Fibroblast of skin of left quadriceps (primary cell): ENCODE results near the gene NADK.
"Not testable (repeated sequence)": the region's sequence is repeated elsewhere in the genome, so short reads cannot be mapped to it uniquely, and the experiment has no call there.

Experiments
- DNase-seq, 2 experiments: peaks; one replicate each; pipeline ENCODE4 v3.0.0-alpha.2; 2013; ENCODE audit warnings: low read depth in 2 of 2

NADK gene

DNA sequence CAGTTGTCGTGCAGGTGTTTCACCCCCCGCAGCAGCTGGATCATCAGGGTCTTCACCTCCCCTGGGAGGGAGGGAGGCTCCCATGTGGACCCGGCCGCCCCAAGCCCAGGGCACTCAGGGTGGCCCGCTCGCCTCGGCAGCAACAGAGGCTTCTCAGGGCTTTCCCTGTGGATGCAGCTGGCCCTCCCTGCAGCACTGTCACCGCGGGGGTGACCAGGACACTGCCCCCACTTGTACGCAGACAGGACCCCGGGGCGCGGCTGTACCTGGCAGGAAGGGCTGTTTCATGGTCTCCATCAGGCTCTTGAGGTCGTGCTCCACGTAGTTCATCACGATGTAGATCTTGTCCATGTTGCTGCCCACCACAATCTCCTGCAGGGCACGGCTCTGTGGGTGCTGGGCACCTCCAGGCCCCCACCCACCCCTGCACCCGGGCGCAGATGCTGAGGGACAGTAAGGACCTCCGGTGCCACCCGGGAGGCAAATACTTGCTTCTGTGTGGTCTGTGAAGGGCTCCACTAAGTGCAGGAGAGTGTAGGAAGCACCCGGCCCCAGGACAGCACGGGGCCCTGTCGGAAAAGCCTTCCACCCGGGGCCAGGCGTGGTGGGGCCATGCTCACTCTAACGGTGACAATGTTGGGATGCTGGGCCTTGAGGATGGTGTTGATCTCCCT, 73.8 kb downstream of the NADK start:
- DNase-seq, result not testable (repeated sequence)

DNA sequence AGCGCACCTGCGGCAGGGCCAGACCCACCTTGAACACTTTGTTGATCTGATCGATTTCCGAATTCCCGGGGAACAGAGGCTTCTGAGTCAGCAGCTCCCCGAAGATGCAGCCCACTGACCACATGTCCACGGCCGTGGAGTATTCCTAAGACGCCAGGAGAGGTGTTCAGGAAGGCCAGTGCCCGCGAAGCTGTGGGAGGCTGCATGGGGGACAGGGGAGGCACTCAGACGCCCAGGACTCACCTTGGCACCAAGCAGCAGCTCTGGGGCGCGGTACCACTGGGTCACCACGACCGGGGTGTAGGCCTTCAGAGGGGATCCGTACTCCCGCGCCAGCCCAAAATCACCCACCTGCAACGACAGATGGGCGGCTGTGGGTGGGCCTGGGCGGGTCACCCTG, 74.5 kb downstream of the NADK start:
- DNase-seq, result no peak

DNA sequence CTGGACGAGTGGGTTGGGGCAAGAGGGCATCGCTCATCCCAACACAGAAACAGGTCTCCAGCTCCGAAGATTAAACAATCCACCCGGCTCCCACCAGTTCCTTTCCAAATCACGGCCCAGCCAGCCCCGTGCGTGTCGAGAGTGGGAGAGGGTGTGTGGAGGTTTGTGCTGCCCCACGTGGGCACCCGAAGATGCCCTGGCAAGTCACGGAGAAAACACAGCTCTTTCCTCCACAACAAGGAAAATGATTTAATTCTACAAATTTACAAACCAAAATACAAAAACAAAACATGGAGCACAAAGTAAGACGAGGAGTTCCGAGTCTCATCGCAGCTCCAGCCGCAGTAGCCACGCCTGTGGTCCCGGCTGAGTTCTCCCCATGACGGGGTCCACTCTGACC, 75.8 kb downstream of the NADK start:
- DNase-seq, result not testable (repeated sequence)
